GM18867 (cell line): ENCODE measurements around the gene STAG1.
"Not testable (repeated sequence)": the region's sequence is repeated elsewhere in the genome, so short reads cannot be mapped to it uniquely, and the experiment has no call there.

Experiments used
- ATAC-seq: cut with Tn5 transposase; IDR thresholded peaks from one replicate; pipeline ENCODE4 v1.9.1; 2021; ENCODE audit warnings: mild to moderate bottlenecking, moderate library complexity; ENCODE audit not compliant: unreplicated experiment

Gene STAG1

DNA sequence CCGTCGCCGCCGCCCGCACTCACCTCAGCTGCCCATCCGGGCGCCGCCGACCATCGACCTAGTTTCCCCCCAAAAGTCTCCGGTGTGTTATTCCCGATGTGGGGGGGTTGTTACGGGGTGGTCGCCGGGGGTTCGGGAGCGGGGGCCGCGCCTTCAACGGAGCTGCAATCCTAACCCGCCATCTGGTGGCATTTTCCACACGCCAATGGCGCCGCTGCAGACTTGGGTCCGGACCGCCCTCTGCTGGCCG is at the start of gene STAG1:
STAG1 (minus strand) TSS at position 207 of the 250 bp plus-strand sequence. CDS start 121,480 bp downstream, outside the sequence.
- ATAC-seq: no peak

DNA sequence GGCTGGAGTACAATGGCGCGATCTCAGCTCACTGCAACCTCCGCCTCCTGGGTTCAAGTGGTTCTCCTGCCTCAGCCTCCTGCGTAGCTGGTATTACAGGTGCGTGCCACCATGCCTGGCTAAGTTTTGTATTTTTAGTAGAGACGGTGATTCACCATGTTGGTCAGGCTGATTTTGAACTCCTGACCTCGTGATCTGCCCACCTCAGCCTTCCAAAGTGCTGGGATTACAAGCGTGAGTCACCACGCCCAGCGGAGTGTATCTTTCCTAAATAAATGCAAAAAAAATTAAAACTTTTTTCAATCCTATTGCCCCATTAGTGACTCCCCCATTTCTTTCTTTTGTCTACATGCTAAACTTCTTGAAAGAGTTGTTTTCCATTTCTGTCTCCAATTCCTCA is 49.0 kb upstream of the STAG1 start:
- not testable (repeated sequence) for ATAC-seq

DNA sequence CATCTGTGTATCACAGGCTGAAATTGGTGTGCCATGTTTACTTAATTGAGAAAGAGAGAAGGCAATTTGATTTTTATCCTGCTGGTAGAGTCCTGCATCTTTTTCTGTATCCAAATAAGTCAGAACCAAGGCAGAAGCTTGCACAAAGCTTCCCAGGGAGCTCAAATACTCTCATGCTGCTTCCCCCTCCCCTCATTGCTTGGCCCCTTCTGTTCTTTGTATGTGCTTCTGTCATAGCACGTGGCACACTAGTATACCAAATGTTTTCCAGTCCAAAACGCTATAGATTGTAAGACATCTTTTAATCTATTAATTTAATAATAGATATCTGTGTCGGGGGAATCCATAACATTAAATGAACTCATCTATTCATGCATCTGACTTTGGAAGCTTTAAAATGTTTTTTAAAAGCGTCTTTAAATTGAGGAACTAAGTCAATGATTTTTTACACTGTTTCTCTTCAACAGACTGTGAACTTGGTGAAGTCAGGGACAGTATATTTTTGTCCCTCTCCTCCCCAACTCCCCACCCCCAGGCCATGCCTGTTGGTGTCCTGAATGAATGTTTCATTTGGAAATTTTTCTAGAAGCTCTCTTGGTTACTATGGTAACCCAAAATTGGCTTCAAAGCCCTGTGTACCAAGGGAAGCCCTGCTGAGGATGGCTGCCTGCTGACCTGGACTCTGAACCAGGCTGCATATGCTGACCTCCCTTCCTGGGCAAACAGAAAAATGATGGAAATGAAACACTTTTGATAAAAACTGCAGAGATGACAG is 40.6 kb upstream of the STAG1 start:
- ATAC-seq: no peak

DNA sequence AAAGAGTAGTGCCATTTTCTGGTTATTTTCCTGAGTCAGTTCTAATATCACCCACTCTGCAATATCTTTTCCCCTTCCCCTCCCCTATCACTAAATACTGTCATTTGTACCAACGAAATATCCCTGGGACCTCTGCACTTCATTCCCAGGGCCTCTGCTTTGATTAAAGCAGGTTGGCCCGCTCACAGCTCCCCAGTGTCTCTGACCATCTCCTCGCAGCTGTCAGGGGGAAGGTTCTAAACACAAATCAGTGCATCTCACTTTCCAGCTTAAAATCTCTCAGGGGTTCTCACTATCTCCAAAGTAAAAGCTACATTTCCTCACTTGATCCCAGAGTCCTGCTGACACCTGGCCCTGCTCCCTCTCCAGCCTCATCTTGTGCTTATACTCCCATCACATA is 38.6 kb upstream of the STAG1 start:
- ATAC-seq: no peak

DNA sequence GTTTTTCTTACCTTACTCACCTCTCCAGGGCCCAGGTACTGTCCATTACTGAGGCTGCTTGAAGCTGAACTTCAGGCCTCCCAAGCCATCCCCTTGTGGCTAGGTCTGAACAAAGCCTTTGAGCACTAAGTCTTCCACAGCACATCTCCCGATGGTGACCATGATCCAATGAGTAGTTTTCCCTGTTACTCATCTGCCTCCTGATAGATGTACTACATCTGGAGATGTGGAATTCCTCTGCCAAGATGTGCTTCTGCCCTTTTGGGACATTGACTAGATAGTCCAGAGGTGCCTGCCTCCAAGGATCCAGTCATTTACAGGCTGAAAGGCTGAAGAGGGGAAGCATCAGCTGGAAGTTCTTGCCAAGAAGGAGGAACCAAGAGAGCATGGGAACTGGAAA is 37.8 kb upstream of the STAG1 start:
- ATAC-seq: no peak

DNA sequence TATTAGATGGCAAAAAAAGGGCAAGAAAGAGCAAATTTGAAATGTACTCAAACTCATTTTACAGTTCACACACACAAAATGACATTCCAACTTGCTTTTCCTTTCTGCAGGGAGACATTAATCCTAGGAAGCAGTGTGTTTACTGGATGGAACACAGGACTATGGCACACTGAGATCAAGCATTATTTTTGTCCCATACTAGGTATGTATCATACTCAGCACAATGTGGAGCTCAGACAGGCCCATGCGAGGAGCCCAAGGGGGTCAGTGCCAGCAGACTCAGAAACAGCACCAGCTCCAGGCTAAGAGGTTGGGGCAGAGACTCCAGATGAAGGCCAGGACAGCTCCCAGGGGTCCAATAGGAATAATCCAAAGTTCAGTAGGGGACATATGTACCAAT is 36.0 kb upstream of the STAG1 start:
- ATAC-seq: no peak

DNA sequence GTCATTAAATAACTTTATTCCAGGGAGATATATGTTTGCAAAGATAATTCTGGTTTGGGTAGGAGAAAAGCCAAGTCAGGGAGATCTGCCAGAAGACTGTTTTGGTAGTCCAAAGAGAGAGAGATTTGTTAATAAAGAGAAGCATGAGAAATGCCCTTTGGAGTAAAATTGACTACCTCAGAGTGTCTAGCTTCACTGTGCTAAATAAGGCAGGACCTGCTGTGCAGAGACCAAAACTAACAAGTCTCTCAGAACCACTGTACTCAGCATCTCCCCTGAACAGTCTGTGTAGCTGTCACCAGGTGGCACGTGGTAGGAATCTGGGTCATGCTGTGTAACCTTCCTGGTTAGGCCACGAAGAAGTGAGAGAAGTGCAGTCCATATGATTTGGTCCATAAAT is 35.2 kb upstream of the STAG1 start:
- peak; percentile 97 for ATAC-seq

DNA sequence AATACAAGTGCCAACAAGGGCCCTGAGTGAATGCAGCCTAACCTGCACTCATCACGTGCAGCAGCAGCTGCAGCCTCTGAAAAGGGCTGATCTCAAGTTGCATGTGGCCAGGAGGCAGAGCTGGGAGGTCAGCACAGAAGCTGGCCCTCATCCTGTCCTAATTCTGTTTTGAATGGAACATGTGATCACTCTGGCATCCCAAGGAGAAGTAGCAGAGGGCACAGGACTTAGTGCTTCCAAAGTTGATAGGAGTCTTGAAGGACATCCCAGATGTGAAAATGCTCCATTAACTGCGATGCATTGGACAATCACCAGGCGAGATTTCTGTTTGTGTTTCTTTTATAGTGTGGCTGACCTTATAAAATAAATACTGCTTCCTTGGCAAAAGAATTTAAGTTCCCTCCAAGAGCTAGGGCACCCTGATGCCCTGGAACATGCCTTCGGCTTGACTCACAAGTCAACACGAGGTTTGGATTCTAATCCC is 31.6 kb upstream of the STAG1 start:
- no peak for ATAC-seq

DNA sequence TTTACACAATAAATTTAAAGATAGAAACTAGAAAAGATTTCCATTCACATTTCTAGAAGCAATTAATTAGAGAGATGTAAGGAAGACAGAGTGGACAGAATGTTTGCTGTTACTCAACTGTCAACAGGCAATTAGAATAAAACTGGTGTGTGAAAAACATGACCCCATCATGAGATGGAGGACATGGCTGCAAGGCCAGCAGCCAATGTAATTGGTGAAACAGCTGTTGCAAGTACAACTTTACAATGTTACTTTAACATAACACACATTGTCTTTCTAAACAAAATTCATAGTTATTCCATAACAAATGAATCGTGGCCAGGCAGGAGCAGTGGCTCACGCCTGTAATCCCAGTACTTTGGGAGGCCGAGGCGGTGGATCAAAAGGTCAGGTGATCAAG is 28.6 kb upstream of the STAG1 start:
- ATAC-seq: no peak

DNA sequence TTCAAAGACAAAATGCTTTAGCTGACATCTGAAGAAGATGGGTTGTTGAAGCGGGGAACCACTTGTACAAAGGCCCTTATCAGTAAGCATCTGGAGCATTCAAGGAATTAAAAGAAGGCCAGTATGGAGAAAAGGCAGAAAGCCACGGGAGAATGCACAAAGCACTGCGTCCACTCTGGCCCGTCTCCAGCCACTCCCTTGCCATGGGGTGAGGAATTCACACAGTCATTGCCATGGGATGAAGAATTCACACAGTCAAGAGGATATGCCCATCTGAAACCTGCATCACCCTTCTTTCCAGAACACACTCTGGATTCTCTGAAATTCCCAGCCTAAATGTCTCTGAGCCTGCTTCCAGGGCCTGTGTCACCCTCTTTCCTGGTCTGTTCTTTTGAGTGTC is 26.7 kb upstream of the STAG1 start:
- ATAC-seq: no peak

DNA sequence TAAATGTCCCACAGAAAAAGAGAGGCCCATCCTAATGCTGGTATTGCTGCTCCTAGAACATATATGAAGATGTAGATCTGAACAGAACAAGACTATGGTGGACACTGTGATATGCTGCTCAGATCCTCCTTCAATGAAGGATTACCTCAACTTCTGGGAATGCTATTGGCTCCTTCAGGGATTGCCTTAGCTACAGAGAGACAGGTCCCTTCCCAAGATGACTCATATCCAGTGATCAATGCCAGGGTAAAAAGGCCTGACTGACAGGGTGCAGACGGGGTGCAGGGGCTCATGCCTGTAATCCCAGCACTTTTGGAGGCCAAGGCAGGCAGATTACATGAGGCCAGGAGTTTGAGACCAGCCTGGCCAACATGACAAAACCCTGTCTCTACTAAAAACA is 20.5 kb upstream of the STAG1 start:
- no peak for ATAC-seq

DNA sequence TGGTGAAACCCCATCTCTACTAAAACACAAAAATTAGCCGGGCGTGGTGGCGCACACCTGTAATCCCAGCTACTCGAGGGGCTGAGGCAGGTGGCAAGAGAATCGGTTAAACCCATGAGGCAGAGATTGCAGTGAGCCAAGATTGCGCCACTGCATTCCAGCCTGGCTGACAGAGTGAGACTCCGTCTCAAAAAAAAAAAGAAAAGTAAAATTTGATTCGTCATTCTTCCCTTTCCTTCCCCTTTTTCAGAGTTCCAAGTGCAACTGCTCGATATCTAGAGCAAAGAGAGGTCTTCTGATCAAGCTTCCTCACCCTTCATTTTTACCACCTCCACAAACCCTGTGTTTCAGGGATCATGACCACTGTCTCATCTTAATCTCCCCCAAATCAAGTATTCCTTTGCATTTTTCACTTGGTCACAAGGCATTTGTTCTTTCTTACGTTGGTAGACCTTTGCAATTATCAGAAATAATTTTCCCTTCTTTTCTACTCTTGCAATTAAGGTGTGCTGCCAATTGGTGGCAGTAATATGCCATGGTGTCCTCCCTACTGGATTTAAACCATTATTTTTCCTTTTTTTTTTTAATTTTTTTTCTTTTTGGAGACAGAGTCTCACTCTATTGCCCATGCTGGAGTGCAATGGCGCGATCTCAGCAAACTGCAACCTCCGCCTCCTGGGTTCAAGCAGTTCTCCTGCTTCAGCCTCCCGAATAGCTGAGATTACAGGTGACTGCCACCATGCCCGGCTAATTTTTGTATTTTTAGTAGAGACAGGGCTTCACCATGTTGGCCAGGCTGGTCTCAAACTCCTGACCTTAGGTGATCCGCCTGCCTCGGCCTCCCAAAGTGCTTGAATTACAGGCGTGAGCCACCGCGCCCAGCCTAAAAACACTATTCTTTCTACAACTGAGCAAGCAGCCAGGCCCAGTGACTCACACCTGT is 6.3 kb upstream of the STAG1 start:
- ATAC-seq: not testable (repeated sequence)

DNA sequence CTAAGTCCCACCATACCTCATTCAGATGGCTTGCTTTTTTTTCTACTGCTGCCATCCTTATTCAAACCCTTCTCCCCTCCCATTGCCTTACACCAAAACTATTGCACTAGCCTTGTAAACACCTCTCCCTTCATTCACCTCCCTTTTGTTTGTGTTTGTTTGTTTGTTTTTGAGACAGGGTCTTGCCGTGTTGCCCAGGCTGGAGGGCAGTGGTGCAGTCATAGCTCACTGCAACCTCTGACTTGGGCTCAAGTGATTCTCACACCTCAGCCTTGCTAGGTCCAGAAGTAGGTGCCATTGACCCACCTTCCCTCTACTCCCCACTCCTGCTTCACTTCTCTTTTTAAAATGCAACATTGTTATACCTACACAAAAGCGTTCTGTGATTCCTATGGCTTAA is 3.0 kb upstream of the STAG1 start:
- no peak for ATAC-seq

DNA sequence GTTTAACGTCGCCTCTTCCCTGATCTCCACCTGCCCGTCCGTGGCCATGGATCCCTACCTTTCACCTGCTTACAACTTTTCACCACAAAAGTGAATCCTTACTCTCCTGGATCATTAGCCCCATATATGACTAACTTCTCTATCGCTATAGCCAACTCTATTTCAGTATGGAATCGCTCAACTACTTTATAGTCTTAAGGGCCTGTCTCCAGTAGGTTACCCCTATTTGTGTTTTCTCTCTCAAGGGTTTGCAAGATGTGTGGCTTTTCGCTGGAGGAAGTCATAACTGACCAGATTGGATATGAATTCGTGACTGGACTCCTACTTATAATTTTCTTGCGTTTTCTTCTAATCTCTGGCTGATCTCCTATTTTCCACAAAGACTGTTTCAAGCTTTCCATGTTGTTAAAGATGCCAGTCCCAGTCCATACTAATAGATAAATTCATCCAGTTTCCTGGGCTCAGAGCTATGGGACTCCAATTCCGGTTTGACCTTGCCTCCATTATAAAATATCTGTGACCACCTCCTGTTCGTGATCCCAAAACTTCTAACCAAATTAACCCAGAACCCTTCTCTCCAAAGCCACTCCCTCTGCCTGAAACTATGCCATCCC is 1.3 kb upstream of the STAG1 start:
- no peak for ATAC-seq

DNA sequence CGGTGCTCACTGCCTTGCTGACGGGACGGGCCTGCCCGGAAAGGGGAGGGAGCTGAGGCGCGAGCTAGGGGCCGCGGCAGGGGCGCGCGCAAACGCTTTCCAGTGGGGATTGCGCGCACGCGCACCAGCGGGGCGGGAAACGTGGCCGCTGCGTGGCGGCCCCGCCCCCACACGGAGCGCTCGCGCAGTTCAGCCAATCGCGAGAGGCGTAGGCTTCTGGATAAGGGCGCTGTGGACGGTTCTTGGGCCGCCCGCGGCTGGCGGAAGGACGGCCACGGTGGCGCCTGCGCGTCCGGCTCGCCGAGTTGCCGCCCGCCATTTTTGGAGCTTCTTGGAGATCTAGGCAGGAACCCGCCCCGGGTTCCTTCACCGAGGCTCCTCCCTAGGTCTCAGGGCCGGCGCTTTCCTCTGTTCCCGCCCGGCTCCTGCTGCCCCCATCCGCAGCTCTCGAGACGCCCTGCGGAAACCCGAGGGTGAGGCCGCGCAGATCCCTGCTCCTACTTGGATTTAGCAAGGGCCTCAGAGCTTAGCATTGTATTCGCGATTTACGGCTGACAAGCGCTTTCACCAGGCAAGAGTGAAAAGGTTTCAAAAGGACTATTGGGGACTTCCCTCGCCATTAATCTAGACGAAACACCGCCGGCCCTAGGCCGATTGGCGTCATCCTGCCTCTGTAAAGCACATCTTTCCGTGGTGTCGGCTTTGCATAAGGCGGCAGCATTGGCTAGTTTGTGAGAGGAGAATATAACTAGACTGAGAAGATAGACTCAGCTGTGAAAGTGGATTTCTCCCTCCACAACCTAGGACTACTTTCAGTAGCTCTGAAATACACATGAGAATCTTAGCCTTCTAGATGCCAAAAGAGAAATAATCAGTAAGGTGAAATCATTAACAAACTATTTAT is 496 bp upstream of the STAG1 start:
- peak; percentile 85 for ATAC-seq

DNA sequence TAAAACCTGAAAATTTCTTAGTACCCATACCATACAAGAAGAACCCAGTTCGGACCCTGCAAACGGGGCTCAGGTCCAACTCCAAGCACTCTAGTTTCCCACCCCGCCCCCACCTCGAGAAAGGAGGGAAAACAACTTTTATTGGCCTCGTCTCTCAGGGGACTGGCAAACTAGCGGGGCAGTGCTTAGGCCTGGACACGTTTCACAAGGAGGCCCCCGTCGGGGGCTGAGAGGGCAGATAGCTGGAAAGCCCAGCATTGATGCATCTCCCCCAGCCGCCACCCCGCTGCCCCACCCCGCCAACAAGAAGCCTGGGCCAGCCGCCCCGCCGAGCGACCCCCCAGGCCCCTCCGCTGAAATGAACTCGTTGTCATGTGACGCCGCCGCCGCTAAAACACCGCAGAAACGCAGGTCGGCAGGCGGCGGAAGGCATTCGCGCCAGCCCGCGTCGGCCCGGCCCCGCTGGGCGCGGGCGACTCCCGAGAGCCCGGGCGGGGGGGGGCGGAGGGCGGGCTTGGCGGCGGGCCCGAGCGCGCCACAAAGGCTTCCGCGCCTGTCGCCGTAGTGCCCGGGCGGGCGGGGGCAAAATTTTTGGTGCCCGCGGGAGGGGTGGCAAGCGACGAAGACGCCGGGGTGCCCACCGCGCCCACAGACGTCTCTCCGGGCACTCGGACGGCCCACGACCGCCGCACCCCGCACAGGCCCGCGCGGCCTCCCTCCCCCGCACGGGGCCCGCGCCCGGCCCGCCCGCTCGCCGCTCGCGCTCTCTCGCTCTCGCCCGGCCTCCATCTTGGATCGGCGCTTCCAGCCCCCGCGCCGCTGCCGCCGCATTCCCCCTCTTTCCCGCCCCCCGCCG is 634 bp downstream of the STAG1 start:
- peak; percentile 15 for ATAC-seq

DNA sequence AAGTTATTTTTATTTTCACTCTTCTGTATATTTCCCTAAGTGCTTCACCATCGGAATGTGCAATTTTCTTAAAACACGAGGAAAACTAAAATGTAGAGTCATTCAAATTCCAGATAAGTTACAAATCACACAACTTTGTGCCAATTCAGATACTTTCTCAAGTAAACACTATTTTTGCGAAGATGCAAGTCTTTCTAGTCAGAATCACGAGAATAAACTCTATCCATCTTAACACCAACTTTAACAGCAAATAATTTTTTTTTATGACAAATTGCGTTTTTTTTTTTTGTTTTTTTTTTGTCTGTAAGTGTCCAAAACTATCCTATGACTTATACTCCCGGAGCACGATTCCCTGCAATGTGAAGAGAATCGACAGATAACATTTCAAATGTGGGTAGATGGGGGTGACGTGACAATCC is 1.3 kb downstream of the STAG1 start:
- no peak for ATAC-seq

DNA sequence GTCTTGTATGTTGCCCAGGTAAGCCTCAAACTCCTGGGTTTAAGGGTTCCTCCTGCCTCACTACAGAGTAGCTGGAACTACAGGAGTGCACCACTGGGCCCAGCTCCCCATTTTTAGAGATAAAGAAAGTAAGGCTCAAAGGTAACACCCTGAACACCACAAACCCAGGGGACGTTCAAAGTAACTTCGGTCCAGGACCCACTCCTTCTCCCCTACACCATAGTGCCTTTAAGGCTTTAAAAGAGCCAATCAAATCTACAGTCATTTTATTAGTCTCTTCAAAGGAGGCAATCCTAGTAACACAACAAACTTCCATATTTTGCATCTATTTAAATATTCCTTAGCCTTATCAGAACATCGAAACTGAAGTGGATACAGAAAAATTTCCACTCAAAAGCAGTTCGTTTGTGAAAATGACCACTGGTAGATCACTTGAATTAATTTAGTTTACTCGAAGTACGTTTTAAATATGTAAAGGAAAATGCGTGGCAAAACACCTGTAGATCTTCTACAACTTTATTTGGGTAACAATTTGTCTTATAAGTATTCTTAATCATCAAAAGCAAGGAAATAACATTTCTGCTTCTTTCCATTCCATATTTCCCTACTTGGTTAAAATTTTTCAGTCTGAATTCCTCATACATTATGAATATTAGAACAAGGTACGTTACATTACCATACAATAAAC is 1.8 kb downstream of the STAG1 start:
- no peak for ATAC-seq

DNA sequence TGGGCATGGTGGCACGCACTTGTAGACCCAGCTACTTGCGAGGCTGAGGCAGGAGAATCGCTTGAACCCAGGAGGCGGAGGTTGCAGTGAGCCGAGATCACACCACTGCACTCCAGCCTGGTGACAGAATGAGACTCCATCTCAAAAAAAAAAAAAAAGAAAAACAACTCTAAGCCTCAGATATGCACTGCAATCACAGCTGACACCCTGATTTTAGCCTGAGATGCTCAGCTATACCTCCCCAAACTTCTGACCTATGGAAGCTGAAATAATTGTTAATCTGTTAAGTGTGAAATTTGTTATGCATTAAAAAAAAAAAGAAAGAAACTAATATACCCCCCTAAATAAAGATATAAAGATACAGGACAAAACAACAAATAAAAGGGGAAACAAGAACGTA is 2.6 kb downstream of the STAG1 start:
- ATAC-seq: not testable (repeated sequence)
